ENCODE data around the gene SKOR1.

Gene SKOR1

DNA sequence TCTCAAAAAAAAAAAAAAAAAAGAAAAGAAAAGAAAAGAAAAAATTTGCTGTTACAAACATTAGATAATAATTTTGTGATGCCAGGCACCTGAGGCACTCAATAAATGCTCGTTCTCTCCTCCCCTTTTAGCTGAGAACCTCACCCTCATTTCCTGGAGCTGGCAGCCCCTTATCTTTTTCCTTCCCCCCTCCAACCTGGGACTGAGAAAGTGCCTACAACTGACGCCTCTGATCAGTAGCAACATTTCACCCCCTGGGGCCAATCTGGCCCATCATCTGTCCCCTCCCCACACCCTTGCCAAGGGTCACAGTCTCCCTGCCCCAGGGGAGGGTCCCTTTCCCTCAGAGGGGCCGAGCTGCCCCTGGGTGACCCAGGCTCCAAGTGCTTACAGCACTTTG, 27.1 kb downstream of the SKOR1 start:
- DNase-seq = no peak

DNA sequence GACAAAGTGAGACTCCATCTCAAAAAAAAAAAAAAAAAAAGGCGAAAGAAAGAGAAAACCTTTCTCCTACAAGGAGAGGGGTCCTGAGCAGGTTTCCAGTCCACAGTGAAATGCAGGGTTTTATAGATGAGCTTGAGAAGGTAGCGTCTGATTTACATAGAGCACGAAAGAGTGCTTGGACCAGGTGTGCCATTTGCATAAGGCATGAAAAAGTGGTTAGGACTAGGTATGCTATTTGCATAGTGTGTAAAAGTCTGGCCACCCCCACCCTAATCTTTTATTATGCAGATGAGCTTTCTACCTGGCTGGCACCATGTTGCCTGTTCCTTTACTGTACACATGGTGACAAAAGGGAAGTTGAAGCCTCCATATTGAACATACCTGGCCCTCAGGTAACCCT, 28.1 kb downstream of the SKOR1 start:
- no peak for DNase-seq

DNA sequence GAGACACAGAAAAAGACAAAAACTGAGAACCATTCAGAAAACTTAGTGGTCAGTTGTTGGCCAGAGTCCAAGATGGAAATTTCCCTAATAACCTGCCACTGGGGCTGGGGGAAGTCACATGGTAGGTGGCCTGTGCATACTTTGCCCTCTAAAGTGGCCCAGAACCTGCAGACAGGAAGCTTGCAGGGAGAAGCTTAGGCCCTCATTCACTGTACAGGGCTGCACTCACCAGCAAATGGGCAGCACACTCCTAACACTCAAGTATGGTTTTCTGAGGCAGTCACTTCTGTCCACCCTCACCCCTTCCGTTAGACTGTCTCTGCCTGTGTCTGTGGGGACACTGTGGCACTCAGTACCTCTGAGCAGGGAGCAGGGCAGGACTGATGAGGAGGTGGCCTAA, 29.0 kb downstream of the SKOR1 start:
- no peak for DNase-seq

DNA sequence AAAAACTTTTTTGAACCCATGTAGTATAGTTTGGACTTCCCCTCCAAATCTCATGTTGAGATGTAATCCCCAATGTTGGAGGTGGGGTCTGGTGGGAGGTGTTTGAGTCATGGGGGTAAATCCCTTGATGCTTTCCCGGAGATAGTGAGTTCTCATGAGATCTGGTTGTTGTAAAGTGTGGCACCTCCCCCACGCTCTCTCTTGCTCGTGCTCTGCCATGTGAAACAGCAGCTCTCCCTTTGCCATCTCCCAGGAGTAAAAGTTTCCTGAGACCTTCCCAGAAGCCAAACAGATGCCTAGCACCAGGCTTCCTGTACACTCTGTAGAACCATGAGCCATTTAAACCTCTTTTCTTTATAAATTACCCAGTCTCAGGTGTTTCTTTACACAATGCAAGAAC, 30.5 kb downstream of the SKOR1 start:
- no peak for DNase-seq

DNA sequence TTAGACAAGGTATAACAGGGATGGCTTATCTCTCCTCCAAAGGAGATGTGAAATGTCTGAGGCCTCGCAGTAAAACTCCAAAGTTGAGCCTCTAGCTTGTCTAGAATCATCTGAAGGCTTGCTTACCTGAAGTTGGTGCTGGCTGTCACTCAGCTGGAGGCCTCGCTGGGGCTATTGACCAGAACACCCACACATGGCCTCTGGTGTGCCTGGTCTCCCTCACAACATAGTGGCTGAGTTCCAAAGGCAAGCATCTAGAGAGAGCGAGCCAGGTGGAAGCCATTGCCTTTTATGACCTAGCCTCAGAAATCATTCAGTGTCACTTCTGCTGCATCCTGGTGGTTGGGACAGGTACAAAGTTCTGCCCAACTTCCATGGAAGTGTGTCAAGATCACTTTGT, 31.9 kb downstream of the SKOR1 start:
- no peak for DNase-seq

DNA sequence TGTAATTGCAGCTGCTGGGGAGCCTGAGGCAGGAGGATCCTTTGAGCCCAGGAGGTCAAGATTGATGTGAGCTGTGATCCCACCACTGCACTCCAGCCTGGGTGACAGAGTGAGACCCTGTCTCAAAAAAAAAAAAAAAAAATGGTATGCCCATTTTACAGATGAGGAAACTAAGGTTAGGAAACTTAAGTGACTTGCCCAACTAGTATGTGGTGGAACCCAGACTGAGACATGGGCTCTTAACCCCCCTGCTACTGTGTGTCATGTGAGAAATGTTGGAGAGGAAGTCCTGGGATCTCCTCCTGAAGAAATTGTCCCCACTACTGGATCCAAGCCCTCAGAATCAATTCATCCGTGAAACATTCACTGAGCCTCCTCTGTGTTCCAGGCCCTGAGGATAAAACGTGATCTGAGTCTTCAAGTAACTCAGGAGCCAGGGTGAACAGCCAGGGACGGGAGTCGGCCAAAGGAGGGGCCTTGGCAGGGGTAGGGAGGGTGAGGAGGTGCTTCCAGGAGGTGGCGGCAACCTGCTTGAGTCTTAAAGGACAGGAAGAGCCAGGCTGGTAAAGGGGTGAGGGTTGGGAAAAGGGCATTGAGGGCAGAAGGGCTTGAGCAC, 34.1 kb downstream of the SKOR1 start:
- no peak for DNase-seq

DNA sequence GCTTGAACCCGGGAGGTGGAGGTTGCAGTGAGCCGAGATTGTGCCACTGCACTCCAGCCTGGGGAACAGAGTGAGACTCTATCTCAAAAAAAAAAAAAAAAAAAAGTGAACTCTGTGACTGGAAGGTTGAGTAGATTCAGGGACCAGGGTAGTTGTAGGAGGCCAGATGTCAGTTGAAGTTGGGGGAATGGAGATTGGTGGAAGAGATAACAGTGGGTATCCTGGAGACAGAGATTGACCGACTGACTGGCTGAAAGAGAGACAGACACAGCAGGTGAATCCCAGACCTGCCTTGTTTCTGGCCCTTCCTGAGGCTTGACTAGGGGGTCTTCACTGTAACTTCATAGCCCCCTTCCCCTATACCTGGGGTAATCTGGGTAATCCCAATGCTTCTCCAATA, 36.7 kb downstream of the SKOR1 start:
- DNase-seq = no peak

DNA sequence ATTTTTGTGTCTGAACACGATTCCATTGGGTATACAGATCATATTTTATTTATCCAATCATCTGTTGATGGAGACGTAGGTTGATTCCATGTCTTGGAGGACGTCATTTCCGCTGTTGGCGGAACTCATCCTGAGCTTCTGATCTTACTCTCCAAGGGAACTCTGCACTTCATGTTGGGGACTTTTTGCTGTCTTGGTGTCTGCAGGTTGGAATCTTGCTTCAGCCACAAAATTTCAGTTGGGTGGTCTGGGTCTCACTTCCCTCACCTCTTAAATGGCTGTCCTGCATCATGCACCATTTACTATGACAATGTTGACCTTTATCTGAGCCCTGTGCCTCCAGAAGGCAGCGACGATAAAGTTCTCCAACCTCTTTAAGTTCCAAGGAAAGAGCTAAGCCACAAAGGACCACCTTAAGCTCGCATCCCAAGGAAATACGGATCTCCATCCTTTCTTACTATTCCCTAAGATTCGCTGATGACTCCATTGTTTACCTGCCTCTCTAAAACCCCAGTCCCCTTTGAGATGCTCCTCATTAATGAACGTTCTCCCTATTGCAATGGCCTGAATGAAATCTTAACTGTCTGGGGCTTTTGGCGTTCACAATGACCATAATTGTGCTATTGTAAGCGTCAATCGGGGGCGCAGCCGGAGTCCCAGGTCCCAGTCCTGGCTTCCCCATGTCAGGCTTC, 37.6 kb downstream of the SKOR1 start:
- no peak for DNase-seq

DNA sequence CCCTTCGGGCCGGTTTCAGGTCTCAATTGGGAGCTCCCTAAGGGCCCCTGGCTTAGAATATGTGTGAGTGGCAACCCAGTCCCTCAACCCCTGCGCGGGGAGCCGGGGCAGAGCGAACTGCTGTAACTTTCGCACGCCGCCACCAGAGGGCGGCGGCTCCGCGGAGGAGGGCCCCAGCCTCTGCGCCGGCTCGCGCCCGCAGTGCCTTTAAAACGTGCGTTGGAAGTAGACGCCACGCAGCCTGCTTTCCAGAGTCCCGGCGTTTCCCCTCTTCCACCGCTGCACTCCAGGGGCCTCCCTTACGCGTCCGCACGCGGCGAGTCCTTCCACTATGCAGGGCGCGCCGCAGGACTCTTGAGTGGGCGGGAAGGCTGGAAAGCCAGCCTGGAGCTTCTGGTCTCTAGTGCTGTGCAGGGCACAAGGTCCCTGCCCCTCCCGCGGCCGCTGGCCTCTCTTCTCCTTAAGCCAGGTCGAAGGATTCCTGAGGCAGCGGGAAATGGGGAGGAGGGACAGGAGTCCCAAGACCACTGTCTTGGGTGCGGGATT, 38.2 kb downstream of the SKOR1 start:
- DNase-seq = peak; percentile 87

DNA sequence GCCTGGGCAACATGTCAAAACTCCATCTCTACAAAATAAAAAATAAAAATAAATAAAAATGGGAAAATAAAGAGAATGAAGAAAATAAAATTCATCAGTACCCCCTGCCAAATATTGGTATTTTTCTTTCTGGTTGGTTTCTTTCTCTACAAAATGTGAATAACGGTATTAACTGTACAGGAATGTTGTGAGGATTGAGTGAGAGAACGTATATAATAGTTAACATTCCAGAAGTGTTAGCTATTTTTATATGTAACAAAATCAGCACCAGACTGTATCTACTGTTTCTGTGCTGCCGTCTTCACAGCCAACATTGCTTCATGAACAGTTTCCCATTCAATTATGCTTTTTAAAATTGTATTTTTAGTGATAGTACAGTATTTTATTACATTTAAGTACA, 40.0 kb downstream of the SKOR1 start:
- DNase-seq = no peak

DNA sequence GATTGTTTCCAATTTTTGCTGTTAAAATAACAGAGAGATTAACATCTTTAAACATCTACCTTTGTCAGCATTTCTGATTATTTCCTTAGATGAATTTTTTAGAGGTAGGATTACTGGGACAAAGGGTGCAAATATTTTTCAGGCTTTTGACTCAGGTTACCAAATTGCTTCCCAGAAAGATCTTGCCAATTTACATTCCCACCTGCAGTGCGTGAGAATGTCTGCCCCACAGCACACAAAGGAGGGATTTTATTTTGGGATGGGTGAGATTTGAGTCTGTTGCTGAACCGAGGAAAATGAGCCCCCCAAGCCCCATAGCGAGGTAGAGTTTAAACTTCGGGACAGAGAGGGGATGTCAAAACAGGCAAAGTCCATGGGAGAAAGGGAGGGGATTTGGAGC, 40.5 kb downstream of the SKOR1 start:
- no peak for DNase-seq

DNA sequence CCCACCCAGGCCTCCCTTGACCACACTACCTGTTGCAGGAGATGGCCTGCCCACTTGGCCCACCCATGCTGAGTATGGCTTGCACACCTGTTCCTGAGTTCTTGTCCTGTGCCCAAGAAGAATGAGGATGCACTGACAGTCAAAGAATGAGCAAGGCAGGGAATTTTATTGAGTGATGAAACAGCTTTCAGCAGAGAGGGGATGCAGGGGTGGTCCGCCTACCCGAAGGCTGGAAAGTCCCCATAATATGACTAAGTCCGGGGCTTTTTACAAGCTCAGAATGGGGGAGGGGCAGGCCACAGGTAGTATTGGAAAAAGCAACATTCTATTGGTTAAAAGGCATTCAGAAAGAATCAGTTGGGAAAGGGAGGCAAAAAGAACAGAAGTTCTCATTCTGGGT, 44.4 kb downstream of the SKOR1 start:
- DNase-seq = no peak

DNA sequence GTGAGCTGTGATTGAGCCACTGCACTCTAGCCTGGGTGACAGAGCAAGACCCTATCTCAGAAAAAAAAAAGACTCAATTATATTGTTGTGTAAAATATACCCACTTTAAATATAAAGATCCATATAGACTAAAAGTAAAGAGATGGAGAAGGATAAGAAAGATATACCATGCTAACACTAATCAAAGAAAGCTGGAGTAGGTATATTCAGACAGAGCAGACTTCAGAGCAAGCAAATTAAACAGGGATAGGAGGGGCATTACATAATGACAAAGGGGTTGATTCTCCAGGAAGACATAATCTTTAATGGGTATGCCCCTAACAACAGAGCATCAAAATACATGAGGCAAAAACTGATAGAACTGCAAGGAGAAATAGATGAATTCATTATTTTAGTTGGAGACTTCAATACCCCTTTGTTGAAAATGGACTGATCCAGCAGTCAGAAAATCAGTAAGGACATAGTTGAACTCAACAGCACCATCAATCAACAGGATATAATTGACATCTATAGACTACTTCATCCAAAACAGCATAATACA, 45.6 kb downstream of the SKOR1 start:
- DNase-seq = no peak

DNA sequence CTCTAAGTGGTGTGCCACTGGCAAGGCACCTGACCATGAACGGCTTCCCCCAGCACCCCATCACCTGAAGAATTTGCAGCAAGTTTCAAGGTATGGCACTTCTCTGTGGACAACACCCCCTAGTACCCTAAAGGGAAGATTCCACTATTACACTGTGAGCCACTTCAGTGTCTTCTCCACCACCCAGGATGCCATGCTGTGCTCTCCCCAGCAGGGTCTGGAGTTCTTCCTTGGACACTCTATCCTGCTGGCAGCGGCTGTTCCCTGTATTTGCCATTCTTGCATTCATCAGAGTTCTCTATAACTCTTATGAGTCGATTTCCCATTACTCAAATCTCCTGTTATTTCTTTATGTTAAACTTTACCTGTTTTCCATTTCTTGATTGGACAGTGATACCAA, 48.5 kb downstream of the SKOR1 start:
- DNase-seq = no peak

DNA sequence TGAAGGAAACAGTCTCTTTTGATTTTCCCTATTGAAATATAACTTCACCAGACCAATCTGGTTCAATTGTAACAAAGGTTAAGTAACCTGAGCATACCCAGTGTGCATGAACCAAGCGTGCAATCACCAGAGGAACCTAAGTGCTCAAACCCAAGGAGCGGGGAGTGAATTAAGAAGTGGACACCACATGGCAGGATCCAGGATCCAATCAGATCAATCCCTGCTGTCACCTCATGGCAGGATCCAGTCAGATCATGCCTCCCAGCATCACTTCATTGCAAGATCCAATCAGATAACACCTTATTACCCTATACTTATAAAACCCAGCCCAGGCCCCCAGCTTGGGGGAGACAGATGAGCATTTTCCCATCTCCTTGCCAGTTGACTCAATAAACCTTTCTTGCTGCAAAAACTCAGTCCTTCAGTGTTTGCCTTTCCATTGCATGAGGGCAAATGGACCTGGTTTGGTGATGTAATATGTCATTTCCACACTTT, 53.5 kb downstream of the SKOR1 start:
- no peak for DNase-seq

DNA sequence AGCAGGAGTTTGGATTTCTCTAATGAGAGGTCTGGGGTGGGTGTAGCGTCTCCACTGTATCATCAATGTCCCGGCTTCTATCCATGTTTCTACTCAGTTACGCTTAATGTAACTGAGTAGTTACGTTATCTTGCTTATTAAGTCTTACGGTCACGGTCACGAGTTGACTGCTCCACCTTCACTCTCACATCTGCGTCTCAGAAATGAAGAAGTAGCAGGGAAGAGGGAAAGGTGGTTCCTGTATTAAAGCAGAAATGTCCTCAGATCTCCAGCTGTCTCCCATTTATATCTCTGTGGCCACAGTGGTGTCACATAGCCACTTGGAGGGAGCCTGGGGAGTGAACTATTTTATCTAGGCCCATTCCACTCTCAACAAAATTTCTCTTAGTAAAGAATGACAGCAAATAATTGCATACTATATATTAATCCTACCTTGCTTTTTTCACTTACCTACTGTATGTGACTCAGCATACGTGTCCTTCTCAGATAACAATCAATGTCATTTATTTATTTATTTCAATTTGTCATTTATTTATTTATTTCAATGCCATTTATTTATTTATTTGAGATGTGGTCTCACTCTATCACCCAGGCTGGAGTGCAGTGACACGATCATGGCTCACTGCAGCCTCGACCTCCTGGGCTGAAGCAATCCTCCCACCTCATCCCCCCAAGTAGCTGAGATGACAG, 54.3 kb downstream of the SKOR1 start:
- DNase-seq = no peak

DNA sequence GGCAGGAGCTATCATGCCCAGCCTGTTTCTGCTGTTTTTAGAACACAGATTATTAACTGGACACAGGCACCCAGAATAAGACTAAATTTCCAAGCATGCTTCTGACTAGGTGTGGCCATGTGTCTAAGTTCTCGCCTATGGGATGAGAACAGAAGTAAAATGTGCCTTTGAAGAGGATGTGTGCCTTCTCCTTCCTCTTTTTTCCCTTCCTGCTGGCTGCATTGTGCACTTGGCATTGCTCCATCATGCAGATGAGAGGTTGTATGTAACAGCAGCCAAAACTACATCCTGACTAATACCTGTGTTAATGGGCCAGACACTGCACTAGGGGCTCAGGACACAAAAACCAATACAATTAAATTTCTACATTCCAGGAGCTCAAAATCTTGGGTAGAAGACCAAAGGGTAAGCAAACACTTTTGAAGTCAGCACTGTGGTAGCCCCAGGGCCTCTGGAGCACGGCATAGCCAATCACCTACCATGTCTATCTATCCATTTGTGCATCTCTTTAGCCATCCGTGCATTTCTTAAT, 55.4 kb downstream of the SKOR1 start:
- no peak for DNase-seq

DNA sequence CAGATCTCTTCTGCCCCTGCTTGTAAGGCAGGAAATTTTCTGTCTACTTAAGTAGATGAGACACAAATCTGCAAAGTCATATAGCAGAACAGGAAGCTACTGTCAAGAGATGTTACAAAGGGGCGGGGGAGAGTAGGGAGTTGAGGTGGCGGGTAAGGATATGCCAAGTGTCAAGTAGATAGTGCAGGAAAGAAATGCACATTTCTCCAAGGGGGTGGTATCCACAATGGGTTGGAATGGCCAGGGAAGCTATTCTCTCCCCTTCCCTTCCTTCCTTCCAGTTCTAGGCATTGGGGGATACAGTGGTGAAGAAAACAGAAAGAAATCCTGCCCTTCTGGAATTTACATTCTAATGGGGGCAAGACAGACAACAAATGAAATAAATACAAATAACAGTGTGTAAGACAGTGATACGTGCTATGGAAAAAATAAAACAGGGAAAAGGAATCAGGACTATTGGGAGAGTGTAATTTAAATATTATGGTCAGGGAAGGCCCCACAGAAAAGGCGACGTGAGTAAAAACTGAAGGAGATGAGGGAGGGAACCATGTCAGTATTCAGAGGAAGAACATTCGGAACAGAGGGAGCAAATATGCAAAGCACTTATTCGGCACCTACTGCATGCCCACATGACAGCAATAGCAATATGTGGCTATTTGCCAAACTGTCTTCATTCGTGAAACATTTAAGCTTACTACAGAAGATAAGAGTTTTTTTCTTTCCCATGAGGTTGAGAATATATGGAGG, 57.4 kb downstream of the SKOR1 start:
- DNase-seq = no peak

DNA sequence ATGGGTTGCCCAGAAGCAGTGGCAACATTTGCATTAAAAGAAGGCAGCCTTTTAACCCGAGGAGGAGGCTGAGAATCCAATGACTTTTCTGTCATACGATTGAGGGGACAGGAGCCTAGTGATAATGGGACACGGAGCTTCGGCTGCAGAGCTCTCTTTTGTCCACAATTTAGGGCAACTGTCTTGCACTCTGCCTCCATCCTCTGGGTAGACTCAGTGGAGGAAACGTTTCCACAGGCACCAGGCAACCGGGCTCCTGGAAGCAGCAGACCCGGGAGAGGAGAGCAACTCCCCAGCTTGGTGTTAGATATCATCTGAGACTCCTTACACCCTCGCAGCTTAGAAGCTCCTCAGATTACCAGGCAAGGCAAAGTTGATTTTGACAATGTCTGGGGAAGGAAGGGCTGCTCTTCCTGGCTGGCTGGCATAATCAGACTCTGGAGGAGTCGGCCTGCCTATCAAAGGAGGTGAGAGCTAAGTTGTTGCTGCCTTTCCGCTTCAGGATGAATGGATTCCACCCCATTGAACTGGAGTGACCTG, 58.0 kb downstream of the SKOR1 start:
- DNase-seq = peak; percentile 33

DNA sequence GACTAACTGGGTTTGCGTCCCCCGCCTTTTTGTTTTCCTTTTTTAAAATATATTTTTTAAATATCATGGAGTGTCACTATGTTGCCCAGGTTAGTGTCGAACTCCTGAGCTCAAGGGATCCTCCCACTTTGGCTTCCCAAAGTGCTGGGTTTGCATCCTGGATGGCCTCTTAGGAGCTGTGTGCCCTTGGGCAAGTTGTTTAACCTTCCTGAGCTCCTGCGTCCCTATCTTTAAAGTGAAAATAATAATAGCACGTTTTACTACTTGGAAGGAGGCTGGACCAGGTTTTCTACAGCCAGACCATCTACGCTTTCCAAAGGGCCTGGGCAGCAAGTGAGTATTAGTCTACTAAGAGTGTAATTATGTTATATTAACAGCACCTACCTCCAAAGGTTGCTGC, 58.7 kb downstream of the SKOR1 start:
- no peak for DNase-seq
